Measurements from ENCODE around the gene SPOCK1. TPM values are rescaled to one million over a fixed set of nuclear protein-coding genes. Genes with fewer than 3 reads are reported as not detected.

The SPOCK1 gene
- total and polyA plus RNA-seq, 12 donors, result 13.7 to 70.3 (median 28.6) TPM

DNA sequence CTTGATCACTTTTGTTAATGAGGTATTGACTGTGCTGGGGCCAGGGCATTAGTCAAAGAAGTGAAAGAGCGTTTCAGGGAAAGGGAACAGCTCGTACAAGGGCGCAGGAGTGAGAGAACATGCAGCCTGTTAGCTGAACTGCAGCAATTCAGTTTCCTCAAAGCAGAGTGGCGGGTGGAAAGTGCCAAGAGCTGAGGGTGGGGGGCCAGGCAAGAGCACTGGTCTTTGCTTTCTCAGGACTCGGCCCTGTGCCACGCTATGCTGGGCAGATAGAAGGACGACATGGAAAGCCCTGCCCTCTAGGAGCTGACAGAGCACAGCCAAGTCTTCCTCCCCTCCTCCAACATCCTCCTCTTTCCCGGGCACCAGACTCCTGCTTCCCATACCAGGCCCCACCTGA, 304.8 kb downstream of the SPOCK1 start:
- DNase-seq, result no peak
- Histone ChIP-seq H3K27ac (no peak overlapping the region), H3K9me3 (no peaks in the 10 kb centered on the region), H3K27me3 (no peaks in the 10 kb centered on the region), H3K4me3 (no peak overlapping the region), H3K4me1 (no peaks in the 10 kb centered on the region), H3K36me3 (no peaks in the 10 kb centered on the region)
- intact Hi-C loops (cut with DNase I), result no loop called here
- TF ChIP-seq, protein P1, sequence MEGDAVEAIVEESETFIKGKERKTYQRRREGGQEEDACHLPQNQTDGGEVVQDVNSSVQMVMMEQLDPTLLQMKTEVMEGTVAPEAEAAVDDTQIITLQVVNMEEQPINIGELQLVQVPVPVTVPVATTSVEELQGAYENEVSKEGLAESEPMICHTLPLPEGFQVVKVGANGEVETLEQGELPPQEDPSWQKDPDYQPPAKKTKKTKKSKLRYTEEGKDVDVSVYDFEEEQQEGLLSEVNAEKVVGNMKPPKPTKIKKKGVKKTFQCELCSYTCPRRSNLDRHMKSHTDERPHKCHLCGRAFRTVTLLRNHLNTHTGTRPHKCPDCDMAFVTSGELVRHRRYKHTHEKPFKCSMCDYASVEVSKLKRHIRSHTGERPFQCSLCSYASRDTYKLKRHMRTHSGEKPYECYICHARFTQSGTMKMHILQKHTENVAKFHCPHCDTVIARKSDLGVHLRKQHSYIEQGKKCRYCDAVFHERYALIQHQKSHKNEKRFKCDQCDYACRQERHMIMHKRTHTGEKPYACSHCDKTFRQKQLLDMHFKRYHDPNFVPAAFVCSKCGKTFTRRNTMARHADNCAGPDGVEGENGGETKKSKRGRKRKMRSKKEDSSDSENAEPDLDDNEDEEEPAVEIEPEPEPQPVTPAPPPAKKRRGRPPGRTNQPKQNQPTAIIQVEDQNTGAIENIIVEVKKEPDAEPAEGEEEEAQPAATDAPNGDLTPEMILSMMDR (IDR thresholded peaks at IDR 0.05), result no peak
- ATAC-seq, result no peak
- 70 to 71% methylated on average over 8 of the region's 8 CpGs for WGBS, 2 donors

DNA sequence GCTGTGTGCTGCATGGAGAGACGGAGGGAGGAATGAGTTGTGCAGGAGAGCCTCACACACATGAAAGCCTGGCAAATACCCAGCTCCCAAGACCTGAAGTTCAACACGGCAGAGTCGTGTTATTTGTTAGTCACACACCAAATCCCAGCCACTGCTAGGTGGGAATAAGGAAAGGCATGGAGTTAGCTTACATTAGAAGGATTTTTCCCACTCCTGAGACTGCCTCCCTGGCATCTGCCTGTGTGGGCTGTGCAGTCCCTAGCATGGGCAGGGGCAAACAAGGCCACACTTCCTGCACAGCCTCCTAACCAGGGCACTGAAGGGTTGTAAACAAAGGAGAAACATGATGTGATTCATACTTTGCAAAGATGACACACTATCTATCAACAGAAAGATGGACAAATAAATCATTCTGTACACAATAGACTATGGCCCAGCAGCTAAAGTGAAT, 306.8 kb downstream of the SPOCK1 start:
- TF ChIP-seq, protein P1 (IDR thresholded peaks at IDR 0.05), result no peak
- Histone ChIP-seq H3K4me1 (no peaks in the 10 kb centered on the region), H3K4me3 (no peak overlapping the region), H3K27ac (no peak overlapping the region), H3K36me3 (no peaks in the 10 kb centered on the region), H3K27me3 (no peaks in the 10 kb centered on the region), H3K9me3 (no peaks in the 10 kb centered on the region)
- 76 to 84% methylated on average over 3 of the region's 3 CpGs for WGBS, 2 donors
- no peak for DNase-seq
- intact Hi-C loops (cut with DNase I), result no loop called here
- no peak for ATAC-seq

DNA sequence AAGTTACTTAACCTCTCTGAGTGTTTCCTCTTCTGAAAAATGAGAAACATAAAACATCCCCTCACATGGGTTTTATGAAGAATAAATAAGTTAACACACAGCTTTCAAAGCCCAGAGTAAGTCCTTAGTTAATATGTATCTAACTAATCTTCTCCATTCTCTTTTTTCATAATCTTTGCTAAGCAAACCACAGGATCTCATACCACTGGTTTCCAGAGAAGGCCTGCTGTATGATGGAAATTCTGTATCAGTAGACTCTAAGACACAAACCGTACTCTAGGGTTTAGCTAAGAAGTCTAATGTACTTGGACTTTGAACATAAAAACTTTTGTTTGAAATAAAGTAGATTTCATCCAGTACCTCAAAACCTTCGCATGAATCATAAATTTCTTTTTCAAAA, 307.9 kb downstream of the SPOCK1 start:
- 48% methylated on average over 2 of the region's 2 CpGs for WGBS, 2 donors
- H3K27me3 ChIP-seq, result no peaks in the 10 kb centered on the region
- no peak overlapping the region for H3K27ac ChIP-seq
- H3K4me1 ChIP-seq, result no peaks in the 10 kb centered on the region
- no peaks in the 10 kb centered on the region for H3K36me3 ChIP-seq
- no peak overlapping the region for H3K4me3 ChIP-seq
- ATAC-seq (no peak), DNase-seq (no peak)
- H3K9me3 ChIP-seq, result no peaks in the 10 kb centered on the region
- intact Hi-C loops (cut with DNase I), result no loop called here
- TF ChIP-seq, protein P1 (IDR thresholded peaks at IDR 0.05), result no peak

DNA sequence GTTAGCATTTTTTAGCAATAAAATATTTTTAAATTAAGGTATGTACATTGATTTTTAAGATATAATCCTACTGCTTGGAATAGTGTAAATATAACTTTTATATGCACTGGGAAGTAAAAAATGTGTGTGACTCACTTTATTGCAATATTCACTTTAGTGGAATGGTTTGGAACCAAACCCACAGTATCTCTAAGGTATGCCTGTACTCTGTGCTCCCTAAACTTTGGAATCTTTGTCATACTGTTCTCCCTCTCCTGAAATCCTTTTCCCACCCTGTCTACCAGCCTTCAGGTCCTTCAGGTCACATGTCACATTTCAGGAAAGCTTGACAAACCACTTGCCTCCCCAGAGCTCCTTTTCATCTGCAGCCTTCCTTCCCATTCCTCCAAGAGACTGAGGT, 308.7 kb downstream of the SPOCK1 start:
- intact Hi-C loops (cut with DNase I), result no loop called here
- no peaks in the 10 kb centered on the region for H3K9me3 ChIP-seq
- ATAC-seq (no peak), DNase-seq (no peak)
- H3K4me3 ChIP-seq, result no peak overlapping the region
- TF ChIP-seq, protein P1 (IDR thresholded peaks at IDR 0.05), result no peak
- H3K27me3 ChIP-seq, result no peaks in the 10 kb centered on the region
- no peak overlapping the region for H3K27ac ChIP-seq
- H3K36me3 ChIP-seq, result no peaks in the 10 kb centered on the region
- H3K4me1 ChIP-seq, result no peaks in the 10 kb centered on the region

DNA sequence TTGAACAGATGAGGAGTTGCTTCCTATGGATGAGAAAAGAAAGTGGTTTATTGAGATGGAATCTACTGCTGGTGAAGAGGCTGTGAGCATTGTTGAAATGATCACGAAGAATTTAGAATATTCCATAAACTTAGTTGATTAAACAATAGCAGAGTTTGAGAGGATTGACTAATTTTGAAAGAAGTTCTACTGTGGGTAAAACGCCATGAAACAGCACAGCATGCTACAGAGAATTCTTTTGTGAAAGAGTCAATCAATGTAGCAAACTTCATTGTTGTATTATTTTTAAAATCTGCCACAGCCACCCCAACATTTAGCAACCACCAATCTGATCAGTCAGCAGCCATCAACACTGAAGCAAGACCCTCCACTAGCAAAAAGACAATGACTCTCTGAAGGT, 309.1 kb downstream of the SPOCK1 start:
- 42 to 46% methylated on average over 2 of the region's 2 CpGs for WGBS, 2 donors
- TF ChIP-seq, protein P1 (IDR thresholded peaks at IDR 0.05), result no peak
- no peaks in the 10 kb centered on the region for H3K9me3 ChIP-seq

More for the DNA sequence above, 309.1 kb downstream of the SPOCK1 start:
- Histone ChIP-seq H3K4me3 (no peak overlapping the region), H3K27me3 (no peaks in the 10 kb centered on the region), H3K4me1 (no peaks in the 10 kb centered on the region), H3K36me3 (no peaks in the 10 kb centered on the region), H3K27ac (no peak overlapping the region)
- no peak for DNase-seq
- no peak for ATAC-seq
- intact Hi-C loops (cut with DNase I), result no loop called here
